DOHH2 (cell line): ENCODE measurements around the gene ZFYVE9.

ENCODE experiments used
- H3F3A ChIP-seq: fragments of 200-600 bp; sonication (generic), shearing (Covaris generic); 2 replicates; pipeline ENCODE4 v1.6.0; 2016; ENCODE audit warnings: antibody characterized with exemption, mild to moderate bottlenecking; ENCODE audit not compliant: control insufficient read depth, insufficient read depth
- H3K27ac ChIP-seq: fragments of 200-600 bp; sonication (generic); 2 replicates; pipeline ENCODE4 v1.5.1; 2014; ENCODE audit warnings: low read depth, mild to moderate bottlenecking, low read length, moderate library complexity
- H3K27me3 ChIP-seq: fragments of 200-600 bp; sonication (generic); 2 replicates; pipeline ENCODE4 v1.6.1; 2014; ENCODE audit warnings: mild to moderate bottlenecking, low read length, mixed read lengths; ENCODE audit not compliant: control insufficient read depth
- H3K36me3 ChIP-seq: fragments of 200-600 bp; sonication (generic); 2 replicates; pipeline ENCODE4 v1.6.1; 2014; ENCODE audit warnings: mild to moderate bottlenecking, low read length, moderate library complexity, mixed read lengths; ENCODE audit not compliant: control insufficient read depth
- H3K4me1 ChIP-seq: fragments of 200-600 bp; sonication (generic); 2 replicates; pipeline ENCODE4 v1.6.1; 2014; ENCODE audit warnings: mild to moderate bottlenecking, low read length, mixed read lengths; ENCODE audit not compliant: control insufficient read depth
- H3K4me2 ChIP-seq: fragments of 200-600 bp; sonication (generic); 2 replicates; pipeline ENCODE4 v1.6.0; 2014; ENCODE audit warnings: mild to moderate bottlenecking, low read length, moderate library complexity
- H3K4me3 ChIP-seq: fragments of 200-600 bp; sonication (generic); 2 replicates; pipeline ENCODE4 v1.5.1; 2014; ENCODE audit warnings: mild to moderate bottlenecking, low read length, mixed read lengths
- H3K79me2 ChIP-seq: fragments of 200-600 bp; sonication (generic); 2 replicates; pipeline ENCODE4 v1.6.1; 2014; ENCODE audit warnings: mild to moderate bottlenecking, low read length, mixed read lengths; ENCODE audit not compliant: control insufficient read depth
- H3K9me2 ChIP-seq: fragments of 200-600 bp; sonication (generic); replicated peaks from 2 replicates; pipeline ENCODE4 v1.6.1; 2014; ENCODE audit warnings: mild to moderate bottlenecking, low read length, mixed read lengths; ENCODE audit not compliant: control insufficient read depth
- H3K9me3 ChIP-seq: fragments of 200-600 bp; sonication (generic); 2 replicates; pipeline ENCODE4 v1.6.1; 2014; ENCODE audit warnings: antibody characterized with exemption, low read length, mixed read lengths; ENCODE audit not compliant: control insufficient read depth, insufficient read depth
- H4K20me1 ChIP-seq: fragments of 200-600 bp; sonication (generic); 2 replicates; pipeline ENCODE4 v1.6.0; 2014; ENCODE audit warnings: low read depth, mild to moderate bottlenecking, antibody characterized with exemption, low read length, moderate library complexity; ENCODE audit not compliant: control insufficient read depth, insufficient read depth
- CTCF ChIP-seq: fragments of 200-600 bp; sonication (generic); IDR thresholded peaks from one replicate; pipeline ENCODE4 v1.5.1; 2014; ENCODE audit warnings: antibody characterized with exemption, mild to moderate bottlenecking, low read depth, low read length; ENCODE audit not compliant: poor library complexity, severe bottlenecking
- EZH2phosphoT487 ChIP-seq: fragments of 200-600 bp; sonication (generic); IDR thresholded peaks from 2 replicates; pipeline ENCODE4 v1.6.1; 2017; ENCODE audit warnings: borderline replicate concordance, mild to moderate bottlenecking, antibody characterized with exemption, low read length, moderate library complexity, mixed read lengths

ZFYVE9 gene

GRCh38 chr1:52191395-52191965 lies 49.6 kb downstream of the ZFYVE9 start:
- Histone ChIP-seq H3K27me3 (no peaks in the 10 kb centered on the region), H4K20me1 (0 out of 2 replicates have a peak, but pooled peaks cover 3% of the 10 kb centered on the region), H3K4me1 (no peaks in the 10 kb centered on the region), H3K9me2 (no peaks in the 10 kb centered on the region), H3K79me2 (no peaks in the 10 kb centered on the region), H3K4me3 (no peak overlapping the region), H3F3A (no peaks in the 10 kb centered on the region), H3K9me3 (no peaks in the 10 kb centered on the region), H3K36me3 (no peaks in the 10 kb centered on the region), H3K27ac (no peak overlapping the region), H3K4me2 (no peak overlapping the region)
- TF ChIP-seq EZH2phosphoT487 (no peak), CTCF (no peak)

GRCh38 chr1:52192024-52192423 lies 50.1 kb downstream of the ZFYVE9 start:
- Histone ChIP-seq H3K79me2 (no peaks in the 10 kb centered on the region), H3K27ac (no peak overlapping the region), H3K9me3 (no peaks in the 10 kb centered on the region), H4K20me1 (0 out of 2 replicates have a peak, but pooled peaks cover 3% of the 10 kb centered on the region), H3K4me2 (no peak overlapping the region), H3K36me3 (no peaks in the 10 kb centered on the region), H3F3A (no peaks in the 10 kb centered on the region), H3K4me1 (no peaks in the 10 kb centered on the region), H3K27me3 (no peaks in the 10 kb centered on the region), H3K9me2 (no peaks in the 10 kb centered on the region), H3K4me3 (no peak overlapping the region)
- TF ChIP-seq CTCF (no peak), EZH2phosphoT487 (no peak)

GRCh38 chr1:52192436-52192835 lies 50.5 kb downstream of the ZFYVE9 start:
- H3K27me3 ChIP-seq = no peaks in the 10 kb centered on the region
- H3K36me3 ChIP-seq = no peaks in the 10 kb centered on the region
- 0 out of 2 replicates have a peak, but pooled peaks cover 3% of the 10 kb centered on the region for H4K20me1 ChIP-seq
- H3K4me3 ChIP-seq = no peak overlapping the region
- H3K27ac ChIP-seq = no peak overlapping the region
- no peaks in the 10 kb centered on the region for H3K4me1 ChIP-seq
- H3K4me2 ChIP-seq = no peak overlapping the region
- TF ChIP-seq EZH2phosphoT487 (no peak), CTCF (no peak)
- H3F3A ChIP-seq = no peaks in the 10 kb centered on the region
- H3K79me2 ChIP-seq = no peaks in the 10 kb centered on the region
- H3K9me2 ChIP-seq = no peaks in the 10 kb centered on the region
- no peaks in the 10 kb centered on the region for H3K9me3 ChIP-seq
